ENCODE measurements around the gene PERCC1.
"Not testable (repeated sequence)": the region's sequence is repeated elsewhere in the genome, so short reads cannot be mapped to it uniquely, and the experiment has no call there.

Gene PERCC1

GRCh38 chr16:1469693-1470201 is 38.9 kb downstream of the PERCC1 start:
- DNase-seq (ENCODE audit: low spot score): no peak

GRCh38 chr16:1470481-1471251 is 39.8 kb downstream of the PERCC1 start:
- DNase-seq (ENCODE audit: low spot score): no peak

GRCh38 chr16:1471569-1472194 is 40.8 kb downstream of the PERCC1 start:
- no peak for DNase-seq (ENCODE audit: low spot score)

- no peak for DNase-seq (ENCODE audit: low spot score)
These were observed 42.1 kb downstream of the PERCC1 start for GRCh38 chr16:1472974-1473373.

- no peak for DNase-seq (ENCODE audit: low spot score)
These were observed 43.4 kb downstream of the PERCC1 start for GRCh38 chr16:1474082-1474795.

- DNase-seq (ENCODE audit: low spot score): peak; percentile 92
These were observed 44.1 kb downstream of the PERCC1 start, which contains the start of gene CLCN7 for GRCh38 chr16:1474796-1475551. CLCN7 (minus strand) TSS chr16:1475028; CDS start chr16:1474974, 54 bp downstream.

GRCh38 chr16:1475552-1476114 is 44.8 kb downstream of the PERCC1 start:
- DNase-seq (ENCODE audit: low spot score): no peak

GRCh38 chr16:1477033-1477432 is 46.2 kb downstream of the PERCC1 start:
- DNase-seq (ENCODE audit: low spot score): no peak

GRCh38 chr16:1478937-1479336 is 48.1 kb downstream of the PERCC1 start:
- not testable (repeated sequence) for DNase-seq (ENCODE audit: low spot score)

GRCh38 chr16:1481906-1482835 is 51.3 kb downstream of the PERCC1 start:
- DNase-seq (ENCODE audit: low spot score): no peak

Data from left forelimb (tissue), 1 donor.